K562 (cell line): ENCODE data around the gene CDK14. TPM values are rescaled to one million over a fixed set of nuclear protein-coding genes. Genes with fewer than 3 reads are reported as not detected.

Source experiments
- ATAC-seq: fragments of 200-7000 bp; cut with Tn5 transposase; 3 replicates; pipeline ENCODE4 v1.9.1; 2020; ENCODE audit warnings: moderate library complexity
- BruUV-seq: library from RNA; stranded (reverse); fragments of 400-500 nt; replicated peaks from 2 replicates; lab custom pipeline; 2021; lab: Mats Ljungman, UMichigan
- CTCF ChIA-PET: fragments of 300-600 bp; formaldehyde crosslinking; extraction: SDS; loops from one replicate; lab custom pipeline; 2021; ENCODE audit warnings: low intra/inter-chr PET ratio; lab: Yijun Ruan, JAX
- POLR2A ChIA-PET: fragments of 300-600, 350-650 bp; sonication (Branson Sonifier 250); formaldehyde crosslinking; extraction: SDS; loops from one replicate; lab custom pipeline; 2021; ENCODE audit warnings: antibody characterized with exemption, inconsistent platforms; lab: Yijun Ruan, JAX
- DNase-seq, 4 experiments: peaks; one replicate each; pipeline versions ENCODE4 v3.0.0 to v3.0.0-alpha.2; 2011 to 2018; ENCODE audit warnings: low spot score in 3 of 4, mixed read lengths in 3 of 4; ENCODE audit errors: extremely low read depth in 1 of 4
- FAIRE-seq: peaks from 2 replicates; lab custom pipeline; 2011; peaks lifted over from hg19 to GRCh38; lab: Jason Lieb, UNC
- H2AFZ ChIP-seq: 2 replicates; pipeline ENCODE4 v1.6.0; 2011; ENCODE audit warnings: low read depth, low read length, control low read depth, inconsistent platforms
- H3K27ac ChIP-seq: fragments of 200-600 bp; 3 replicates; pipeline ENCODE4 v1.8.0; 2011; ENCODE audit warnings: low read depth, mild to moderate bottlenecking, control low read depth, inconsistent platforms, low read length, moderate library complexity, mixed read lengths; ENCODE audit errors: extremely low read depth
- H3K27me3 ChIP-seq, 2 experiments: fragments of 300-600 bp in 1 of 2; 2 replicates in 1 of 2; 3 replicates in 1 of 2; pipeline versions ENCODE4 v1.6.0 to v1.8.0; 2011; ENCODE audit warnings: inconsistent platforms in 2 of 2, low read length in 2 of 2, mild to moderate bottlenecking in 1 of 2, mixed read lengths in 1 of 2, moderate library complexity in 1 of 2; ENCODE audit not compliant: control insufficient read depth in 2 of 2, insufficient read depth in 2 of 2
- H3K36me3 ChIP-seq: fragments of 300-600 bp; 3 replicates; pipeline ENCODE4 v1.8.0; 2011; ENCODE audit warnings: mild to moderate bottlenecking, low read length, inconsistent platforms; ENCODE audit not compliant: control insufficient read depth, insufficient read depth
- H3K4me1 ChIP-seq, 2 experiments: fragments of 200-600 bp in 1 of 2; replicated peaks in 1 of 2; 2 replicates in 1 of 2; 3 replicates in 1 of 2; pipeline versions ENCODE4 v1.5.1 to v1.8.0; 2011; ENCODE audit warnings: inconsistent platforms in 2 of 2, low read length in 2 of 2, mild to moderate bottlenecking in 1 of 2, mixed read lengths in 1 of 2, moderate library complexity in 1 of 2; ENCODE audit not compliant: control insufficient read depth in 2 of 2, insufficient read depth in 2 of 2
- H3K4me2 ChIP-seq: 2 replicates; pipeline ENCODE4 v1.6.1; 2011; ENCODE audit warnings: low read length, control low read depth, inconsistent platforms, mixed read lengths; ENCODE audit not compliant: insufficient read depth
- H3K4me3 ChIP-seq: fragments of 200-600 bp; sonication (generic), shearing (Covaris generic); 2 replicates; pipeline ENCODE4 v1.5.1; 2016; ENCODE audit warnings: control low read depth, inconsistent platforms
- H3K79me2 ChIP-seq: fragments of 200-600 bp; 3 replicates; pipeline ENCODE4 v1.8.0; 2011; ENCODE audit warnings: low read length, inconsistent platforms; ENCODE audit not compliant: control insufficient read depth, insufficient read depth
- H3K9ac ChIP-seq, 2 experiments: 2 replicates each; pipeline versions ENCODE4 v1.6.0 to v1.6.1; 2011; ENCODE audit warnings: low read depth in 2 of 2, low read length in 2 of 2, control low read depth in 1 of 2, inconsistent platforms in 1 of 2, mild to moderate bottlenecking in 1 of 2, mixed read lengths in 1 of 2; ENCODE audit not compliant: insufficient read depth in 1 of 2
- H3K9me1 ChIP-seq: one replicate; pipeline ENCODE4 v1.6.0; 2011; ENCODE audit warnings: inconsistent platforms, mild to moderate bottlenecking, low read length, moderate library complexity; ENCODE audit not compliant: control insufficient read depth, insufficient read depth
- H3K9me3 ChIP-seq: replicated peaks from 2 replicates; pipeline ENCODE4 v1.5.1; 2011; ENCODE audit warnings: low read depth, low read length, inconsistent platforms; ENCODE audit not compliant: control insufficient read depth, insufficient read depth
- H4K20me1 ChIP-seq: replicated peaks from 2 replicates; pipeline ENCODE4 v1.6.1; 2011; ENCODE audit warnings: low read length, inconsistent platforms, mixed read lengths; ENCODE audit not compliant: control insufficient read depth, insufficient read depth
- DIDO1 ChIP-seq: fragments of 450-650 bp; IDR thresholded peaks from 2 replicates; pipeline ENCODE4 v1.6.1; 2016; ENCODE audit warnings: low read depth, missing biosample characterization, missing genetic modification characterization
- E2F3 ChIP-seq: fragments of 250-450 bp; sonication (Bioruptor Pico); IDR thresholded peaks from 2 replicates; pipeline ENCODE4 v1.4.0; 2020; ENCODE audit warnings: mild to moderate bottlenecking
- FOXM1 ChIP-seq, 2 experiments: fragments of 450-650 bp in 1 of 2; sonication (generic) in 1 of 2; formaldehyde crosslinking in 1 of 2; IDR thresholded peaks; 2 replicates each; pipeline versions ENCODE4 v1.6.1 to v1.9.0; 2017 to 2022; ENCODE audit warnings: low read depth in 2 of 2, mild to moderate bottlenecking in 2 of 2, missing genetic modification reagents in 1 of 2, moderate library complexity in 1 of 2
- GABPB2 ChIP-seq: fragments of 250-450 bp; sonication (Bioruptor Pico); conservative IDR thresholded peaks from 2 replicates; pipeline ENCODE4 v1.5.1; 2021; ENCODE audit warnings: mild to moderate bottlenecking
- HEY1 ChIP-seq: fragments of 250-450 bp; sonication (Bioruptor Pico); IDR thresholded peaks from 2 replicates; pipeline ENCODE4 v1.5.0; 2020; ENCODE audit warnings: mild to moderate bottlenecking, moderate library complexity, borderline replicate concordance
- WHSC1 ChIP-seq: IDR thresholded peaks from one replicate; pipeline ENCODE4 v1.6.1; 2012; ENCODE audit warnings: low read length, control low read depth, inconsistent platforms
- ZFPM2 ChIP-seq: fragments of 250-450 bp; sonication (Bioruptor Pico); IDR thresholded peaks from 2 replicates; pipeline ENCODE4 v1.5.1; 2022; ENCODE audit warnings: mild to moderate bottlenecking
- ZNF133 ChIP-seq: fragments of 250-450 bp; sonication (Bioruptor Pico); IDR thresholded peaks from 2 replicates; pipeline ENCODE4 v1.4.0; 2020; ENCODE audit warnings: mild to moderate bottlenecking
- ZNF778 ChIP-seq: fragments of 450-650 bp; formaldehyde crosslinking; IDR thresholded peaks from 2 replicates; pipeline ENCODE4 v1.4.0; 2020; ENCODE audit warnings: mild to moderate bottlenecking, moderate library complexity
- WGBS: fragments of 100-300 bp; shearing (Covaris generic); methylation state at CpG from one replicate; pipeline ENCODE4 v1.1.6; 2016; ENCODE audit warnings: low coverage, mixed read lengths; ENCODE audit not compliant: insufficient coverage; ENCODE audit errors: missing lambda C conversion rate; 5-methylcytosine and 5-hydroxymethylcytosine counted together
- in situ Hi-C: fragments of 300-500 bp; cut with MboI; formaldehyde crosslinking; loops from 4 replicates; pipeline ENCODE4 v1.15.0; 2018; ENCODE audit warnings: inconsistent platforms, mixed read lengths
- intact Hi-C: fragments of 100-400 bp; cut with micrococcal nuclease; formaldehyde crosslinking; loops from 2 replicates; pipeline ENCODE4 v1.14.2; 2022
- polyA plus RNA-seq, 8 experiments: library from polyadenylated mRNA; depleted of rRNA in 4 of 8; stranded (reverse) in 5 of 8; unstranded in 3 of 8; fragments of >200 nt; fragmentation: Nextera tagmentation in 2 of 8; fragmentation: Illumina TruSeq in 1 of 8; extraction: Ambion mirVana in 2 of 8; extraction: Trizol in 1 of 8; gene quantifications; 2 replicates each; pipeline versions ENCODE4 v1.2.1 to v1.2.3, GENCODE V29; 2011 to 2014; ENCODE audit warnings: inconsistent platforms in 1 of 8, missing spikeins in 1 of 8
- total RNA-seq, 7 experiments: library from RNA; depleted of rRNA in 6 of 7; stranded (reverse); fragments of >200 nt in 6 of 7; fragmentation: Illumina TruSeq in 2 of 7; extraction: Trizol in 2 of 7; gene quantifications; 2 replicates each; pipeline versions ENCODE4 v1.2.1 to v1.2.3, GENCODE V29; 2011 to 2021; ENCODE audit warnings: low replicate concordance in 1 of 7
- TF ChIP-seq, protein P1 (sequence below), 2 experiments: fragments of 450-650 bp in 1 of 2; sonication (generic) in 1 of 2; formaldehyde crosslinking; conservative IDR thresholded peaks; 2 replicates each; pipeline versions ENCODE4 v1.4.0 to v1.8.1; 2020 to 2022; ENCODE audit warnings: mild to moderate bottlenecking in 1 of 2, missing genetic modification reagents in 1 of 2
- TF ChIP-seq, protein P2 (sequence below): fragments of 250-450 bp; sonication (Bioruptor Pico); IDR thresholded peaks from 2 replicates; pipeline ENCODE4 v1.4.0; 2020; ENCODE audit warnings: mild to moderate bottlenecking, moderate library complexity, borderline replicate concordance

CDK14 gene
- total and polyA plus RNA-seq, 9 of the 15 experiments (the other 6 are each of a cell fraction or from before 2014, with no cell fraction given), result 0.03 to 0.91 (median 0.16) TPM

DNA sequence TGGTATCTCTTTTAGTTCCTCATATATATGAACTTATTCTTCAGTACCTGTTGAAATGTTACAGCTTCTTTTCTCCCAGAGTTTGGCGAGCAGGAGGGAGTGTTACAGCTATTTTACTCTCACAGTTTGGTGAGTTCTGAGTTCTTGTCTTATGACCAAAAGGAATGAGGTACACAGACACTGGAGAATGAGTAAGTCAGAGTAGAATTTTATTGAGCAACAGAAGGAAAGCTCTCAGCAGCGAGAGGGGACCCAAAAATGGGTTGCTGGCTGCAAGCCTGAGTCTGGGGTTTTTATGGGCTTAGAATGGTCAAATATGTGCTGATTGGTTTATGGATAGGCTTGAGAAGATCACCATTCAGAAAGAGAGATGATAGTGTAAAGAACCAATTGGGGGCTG lies 175.2 kb downstream of the CDK14 start:
- Histone ChIP-seq H3K27me3 (no peaks in the 10 kb centered on the region), H4K20me1 (no peaks in the 10 kb centered on the region), H2AFZ (no peak overlapping the region), H3K36me3 (no peaks in the 10 kb centered on the region), H3K4me1 (no peaks in the 10 kb centered on the region), H3K4me3 (no peak overlapping the region), H3K9me1 (no peaks in the 10 kb centered on the region), H3K79me2 (no peaks in the 10 kb centered on the region), H3K4me2 (no peak overlapping the region), H3K9ac (no peak overlapping the region), H3K27ac (no peak overlapping the region), H3K9me3 (no peaks in the 10 kb centered on the region)
- TF ChIP-seq, protein P1, sequence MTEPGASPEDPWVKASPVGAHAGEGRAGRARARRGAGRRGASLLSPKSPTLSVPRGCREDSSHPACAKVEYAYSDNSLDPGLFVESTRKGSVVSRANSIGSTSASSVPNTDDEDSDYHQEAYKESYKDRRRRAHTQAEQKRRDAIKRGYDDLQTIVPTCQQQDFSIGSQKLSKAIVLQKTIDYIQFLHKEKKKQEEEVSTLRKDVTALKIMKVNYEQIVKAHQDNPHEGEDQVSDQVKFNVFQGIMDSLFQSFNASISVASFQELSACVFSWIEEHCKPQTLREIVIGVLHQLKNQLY (CRISPR knock-in tag; conservative IDR thresholded peaks at IDR 0.05), result no peak
- TF ChIP-seq ZNF778 (CRISPR knock-in tag), result no peak
- no peak for TF ChIP-seq DIDO1 (tag)
- TF ChIP-seq ZFPM2, result no peak
- TF ChIP-seq FOXM1 (IDR thresholded peaks at IDR 0.05; ENCODE audit: low read depth), result no peak
- TF ChIP-seq FOXM1 (CRISPR knock-in tag; IDR thresholded peaks at IDR 0.05; ENCODE audit: low read depth), result no peak
- no peak for TF ChIP-seq GABPB2 (CRISPR knock-in tag)
- TF ChIP-seq E2F3 (CRISPR knock-in tag), result no peak
- TF ChIP-seq, protein P2, sequence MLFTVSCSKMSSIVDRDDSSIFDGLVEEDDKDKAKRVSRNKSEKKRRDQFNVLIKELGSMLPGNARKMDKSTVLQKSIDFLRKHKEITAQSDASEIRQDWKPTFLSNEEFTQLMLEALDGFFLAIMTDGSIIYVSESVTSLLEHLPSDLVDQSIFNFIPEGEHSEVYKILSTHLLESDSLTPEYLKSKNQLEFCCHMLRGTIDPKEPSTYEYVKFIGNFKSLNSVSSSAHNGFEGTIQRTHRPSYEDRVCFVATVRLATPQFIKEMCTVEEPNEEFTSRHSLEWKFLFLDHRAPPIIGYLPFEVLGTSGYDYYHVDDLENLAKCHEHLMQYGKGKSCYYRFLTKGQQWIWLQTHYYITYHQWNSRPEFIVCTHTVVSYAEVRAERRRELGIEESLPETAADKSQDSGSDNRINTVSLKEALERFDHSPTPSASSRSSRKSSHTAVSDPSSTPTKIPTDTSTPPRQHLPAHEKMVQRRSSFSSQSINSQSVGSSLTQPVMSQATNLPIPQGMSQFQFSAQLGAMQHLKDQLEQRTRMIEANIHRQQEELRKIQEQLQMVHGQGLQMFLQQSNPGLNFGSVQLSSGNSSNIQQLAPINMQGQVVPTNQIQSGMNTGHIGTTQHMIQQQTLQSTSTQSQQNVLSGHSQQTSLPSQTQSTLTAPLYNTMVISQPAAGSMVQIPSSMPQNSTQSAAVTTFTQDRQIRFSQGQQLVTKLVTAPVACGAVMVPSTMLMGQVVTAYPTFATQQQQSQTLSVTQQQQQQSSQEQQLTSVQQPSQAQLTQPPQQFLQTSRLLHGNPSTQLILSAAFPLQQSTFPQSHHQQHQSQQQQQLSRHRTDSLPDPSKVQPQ (CRISPR knock-in tag), result no peak
- no peak for TF ChIP-seq ZNF133
- no peak for TF ChIP-seq WHSC1
- no peak for TF ChIP-seq HEY1 (CRISPR knock-in tag)
- no peak for FAIRE-seq
- intact Hi-C loops (no loop called here), in situ Hi-C loops (no loop called here)
- no peak for ATAC-seq
- BruUV-seq, result no TSS peak
- 0% methylated on average over 2 of the region's 2 CpGs for WGBS
- POLR2A ChIA-PET, result no interaction called here
- CTCF ChIA-PET, result no interaction called here
- DNase-seq, result no peak
